Renal pelvis (tissue), 4 donors: ENCODE measurements around the gene FGF18. TPM values are rescaled to one million over a fixed set of nuclear protein-coding genes. Genes with fewer than 3 reads are reported as not detected.
"Not testable (repeated sequence)": the region's sequence is repeated elsewhere in the genome, so short reads cannot be mapped to it uniquely, and the experiment has no call there.

Source experiments
- DNase-seq: peaks from one replicate; pipeline ENCODE4 v3.0.0-alpha.2; 2013
- polyA plus RNA-seq, 3 donors: library from polyadenylated mRNA; unstranded; fragments of 120-200 nt; gene quantifications; one replicate each; pipeline ENCODE4 v1.2.1, GENCODE V29; 2013; ENCODE audit not compliant: insufficient read length in 3 of 3

The FGF18 gene
- polyA plus RNA-seq, 3 donors: 0.44 to 0.61 (median 0.45) TPM

- peak; percentile 64 for DNase-seq
Observed at GRCh38 chr5:171494452-171495121, 75.1 kb downstream of the FGF18 start.

DNA sequence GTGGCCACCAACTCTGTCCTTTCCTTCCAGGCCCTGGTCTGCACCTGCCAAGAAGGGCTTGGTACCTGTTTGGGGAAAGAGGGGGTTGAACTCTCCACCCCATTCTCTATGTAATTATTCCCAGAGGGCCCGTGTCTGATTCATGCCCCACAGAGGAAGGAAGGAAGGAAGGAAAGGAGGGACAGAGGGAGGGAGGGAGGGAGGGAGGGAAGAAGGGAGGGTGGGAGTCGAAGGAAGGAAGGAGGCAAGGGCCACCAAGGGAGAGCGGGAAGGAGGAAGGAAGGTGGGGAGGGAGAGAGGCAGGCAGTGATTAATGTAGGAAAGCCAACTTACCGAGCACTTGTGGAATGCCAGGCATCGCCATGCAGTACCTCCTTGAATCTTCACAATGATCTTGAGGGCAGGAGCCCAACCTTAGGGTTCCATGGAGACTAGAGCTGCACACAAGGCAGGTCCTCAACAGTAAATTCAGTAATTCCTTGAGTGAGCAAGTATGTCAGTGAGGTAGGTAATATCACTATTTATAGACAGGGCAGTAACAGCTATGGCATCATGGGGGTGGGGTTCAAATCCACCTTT is 75.8 kb downstream of the FGF18 start:
- no peak for DNase-seq

DNA sequence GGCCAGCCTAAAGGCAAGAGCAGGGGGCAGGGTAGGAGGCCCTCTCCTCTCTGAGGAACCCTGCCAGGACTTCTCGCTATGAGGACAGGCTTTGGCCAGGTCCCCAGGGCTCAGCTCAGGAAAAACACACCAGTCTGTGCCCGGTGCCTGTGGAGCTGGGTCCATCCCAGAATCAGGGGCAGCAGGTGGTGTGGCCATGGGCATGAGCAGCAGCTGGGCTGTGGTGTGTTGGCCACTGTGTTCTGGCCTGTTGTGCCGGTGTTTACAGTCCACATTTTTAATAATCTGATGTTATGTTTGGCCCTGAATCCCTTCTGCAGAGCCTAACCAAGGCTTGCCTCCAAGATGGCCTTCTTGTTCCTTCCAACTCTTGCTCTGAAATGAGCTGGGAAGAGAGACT is 77.0 kb downstream of the FGF18 start:
- no peak for DNase-seq

GRCh38 chr5:171497494-171497893 is 78.0 kb downstream of the FGF18 start:
- DNase-seq: not testable (repeated sequence)

GRCh38 chr5:171498166-171498565 is 78.7 kb downstream of the FGF18 start:
- no peak for DNase-seq

GRCh38 chr5:171499611-171500010 is 80.2 kb downstream of the FGF18 start:
- no peak for DNase-seq

DNA sequence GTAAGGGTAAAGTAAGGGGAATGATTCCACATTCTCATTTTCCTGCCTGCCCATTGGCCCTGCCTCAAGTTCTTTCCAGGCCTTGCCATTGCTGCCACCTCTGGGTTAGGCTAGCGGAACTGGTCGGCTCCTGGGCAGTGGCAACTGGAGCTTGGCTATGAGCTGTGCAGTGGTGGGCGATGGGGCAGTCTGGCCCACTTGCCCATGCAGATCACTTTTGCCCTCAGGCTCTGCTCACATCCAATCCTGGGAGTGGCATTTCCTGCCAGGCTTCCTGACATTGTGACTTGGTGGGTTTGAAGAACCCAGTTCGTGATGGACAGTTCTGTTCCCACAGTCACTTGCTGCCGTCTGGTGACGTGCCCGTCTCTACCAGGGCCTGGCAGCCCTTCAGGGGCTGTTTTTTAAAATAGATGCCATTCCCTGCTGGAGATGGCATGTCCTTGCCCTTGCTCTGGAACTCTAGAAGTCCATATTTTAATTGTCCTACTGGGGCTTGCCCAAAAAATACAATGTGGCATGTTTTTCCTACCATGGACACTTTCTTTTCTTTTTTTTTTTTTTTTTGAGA is 86.1 kb downstream of the FGF18 start:
- no peak for DNase-seq

GRCh38 chr5:171506951-171507350 is 87.5 kb downstream of the FGF18 start:
- DNase-seq: no peak

Other genes with a start within 250 kb of the FGF18 start
- gene TLX3, start 110.4 kb upstream of the FGF18 start, polyA plus RNA-seq: not detected
- 1,000 to 10,000 TPM; 1,545 to 1,771 (median 1,563) TPM for gene NPM1, start 31.8 kb upstream of the FGF18 start, polyA plus RNA-seq